IPS DF 19.7 (cell line): Measurements from ENCODE around the gene FES.

Source experiments
- DNase-seq: peaks from one replicate; pipeline ENCODE4 v3.0.0-alpha.2; 2013; ENCODE audit warnings: low read depth, low spot score

FES gene

DNA sequence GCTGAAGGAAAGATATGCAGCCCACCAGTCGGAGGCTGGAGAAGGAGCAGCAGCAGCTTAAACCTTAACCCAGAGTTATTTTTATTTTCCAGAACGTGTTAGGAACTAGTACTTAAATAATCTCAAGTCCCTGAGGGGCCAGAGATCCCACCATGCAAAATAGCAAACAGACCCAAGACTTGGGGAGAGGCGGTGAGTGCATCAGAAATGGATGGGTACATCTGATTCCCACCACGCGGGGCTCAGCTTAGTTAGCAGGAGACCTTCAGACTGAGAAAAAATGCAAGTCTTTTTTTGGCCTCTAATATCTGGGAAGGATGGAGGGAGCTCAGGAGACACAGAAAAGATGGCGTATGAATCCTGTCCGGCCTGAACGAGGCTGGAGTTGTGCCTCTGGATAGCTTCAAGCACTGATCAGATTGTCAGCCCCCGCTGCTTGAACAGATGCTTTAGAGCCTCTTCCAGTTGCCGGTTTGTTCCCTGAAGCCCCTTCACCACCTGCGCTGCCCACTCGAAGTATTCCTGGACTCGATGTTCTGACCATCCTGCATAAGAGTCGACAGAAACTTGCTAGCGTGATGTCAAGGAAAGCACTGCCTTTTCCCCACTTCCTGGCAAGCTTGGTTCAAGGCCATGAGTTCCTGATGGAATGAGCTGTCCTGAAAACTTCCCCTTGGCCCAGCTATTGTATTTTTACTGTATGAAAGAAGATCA, 46.7 kb downstream of the FES start:
- DNase-seq = no peak

- no peak for DNase-seq
Observed at GRCh38 chr15:90931575-90931827, 47.2 kb downstream of the FES start.

GRCh38 chr15:90931828-90932659, 47.7 kb downstream of the FES start, which contains the start of gene HDDC3:
Gene HDDC3 (minus strand): TSS chr15:90932549. CDS start chr15:90932540, 9 bp downstream.
- DNase-seq = no peak

GRCh38 chr15:90932660-90932991, 48.3 kb downstream of the FES start:
- no peak for DNase-seq

GRCh38 chr15:90933301-90933700, 49.0 kb downstream of the FES start:
- DNase-seq = no peak

- DNase-seq = no peak
Observed at GRCh38 chr15:90934256-90934948, 50.1 kb downstream of the FES start.

GRCh38 chr15:90934949-90935751, 50.8 kb downstream of the FES start, which contains the start of gene UNC45A:
Gene UNC45A (plus strand): TSS chr15:90935285. CDS start chr15:90935325, 40 bp downstream.
- DNase-seq = no peak

GRCh38 chr15:90936823-90937222, 52.5 kb downstream of the FES start:
- DNase-seq = no peak

GRCh38 chr15:90938261-90938660, 54.0 kb downstream of the FES start:
- DNase-seq = no peak

GRCh38 chr15:90939756-90940155, 55.5 kb downstream of the FES start:
- no peak for DNase-seq

GRCh38 chr15:90941038-90941437, 56.7 kb downstream of the FES start:
- no peak for DNase-seq

- DNase-seq = no peak
Observed at GRCh38 chr15:90942354-90943120, 58.2 kb downstream of the FES start.

DNA sequence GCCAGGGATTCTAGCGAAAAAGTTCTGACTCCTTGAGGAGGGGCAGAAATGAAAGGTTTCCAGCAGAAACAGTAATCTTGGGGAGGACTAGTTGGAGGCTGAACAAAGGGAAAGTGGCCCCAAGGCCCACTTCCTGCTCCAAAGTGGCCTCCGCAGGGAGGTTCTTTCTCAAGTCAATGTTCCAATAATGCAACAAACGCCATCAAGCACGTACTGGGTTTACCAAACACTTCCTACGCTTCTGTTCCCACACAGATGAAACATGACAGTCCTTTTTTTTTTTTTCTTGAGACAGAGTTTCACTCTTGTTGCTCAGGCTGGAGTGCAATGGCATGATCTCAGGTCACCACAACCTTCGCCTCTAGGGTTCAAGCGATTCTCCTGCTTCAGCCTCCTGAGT, 60.8 kb downstream of the FES start:
- no peak for DNase-seq
